ENCODE results near the gene DYNC2H1. TPM values are rescaled to one million over a fixed set of nuclear protein-coding genes. Genes with fewer than 3 reads are reported as not detected.

The DYNC2H1 gene
- total RNA-seq: 1.8 and 7.1 TPM in 2 replicates

GRCh38 chr11:103108933-103109817 is at the start of gene DYNC2H1:
TSS of gene DYNC2H1 (plus strand) at chr11:103109426. CDS start at chr11:103109575, 149 bp downstream.

GRCh38 chr11:103091801-103092524 is 17.3 kb upstream of the DYNC2H1 start, which contains the start of gene DCUN1D5:
TSS of gene DCUN1D5 (minus strand) at chr11:103092160. CDS start at chr11:103091872, 288 bp downstream.

Other genes starting within 250 kb of the DYNC2H1 start
- not detected in 2 replicates for gene MMP12, start 234.4 kb upstream of the DYNC2H1 start, total RNA-seq
- not detected in 2 replicates for gene MMP13, start 153.7 kb upstream of the DYNC2H1 start, total RNA-seq
- 31.0 and 35.6 TPM in 2 replicates for gene DCUN1D5, start 17.3 kb upstream of the DYNC2H1 start, total RNA-seq

Data from dermis lymphatic vessel endothelial cell (primary cell).